HEK293 (cell line): Measurements from ENCODE around the gene CCDC167.

Source experiments
- CTCF ChIP-seq: fragments of 450-650 bp; formaldehyde crosslinking; IDR thresholded peaks from 2 replicates; pipeline ENCODE4 v1.5.1; 2016; ENCODE audit warnings: missing biosample characterization, missing genetic modification characterization
- KLF7 ChIP-seq: fragments of 450-650 bp; formaldehyde crosslinking; IDR thresholded peaks from 2 replicates; pipeline ENCODE4 v1.5.1; 2016; ENCODE audit warnings: missing biosample characterization, missing genetic modification characterization, borderline replicate concordance
- ZBTB1 ChIP-seq: fragments of 450-650 bp; formaldehyde crosslinking; IDR thresholded peaks from 2 replicates; pipeline ENCODE4 v1.5.1; 2016; ENCODE audit warnings: missing biosample characterization, missing genetic modification characterization
- ZBTB17 ChIP-seq: fragments of 450-650 bp; formaldehyde crosslinking; IDR thresholded peaks from 2 replicates; pipeline ENCODE4 v1.5.1; 2016; ENCODE audit warnings: missing biosample characterization, missing genetic modification characterization
- ZNF133 ChIP-seq: fragments of 450-650 bp; formaldehyde crosslinking; IDR thresholded peaks from 2 replicates; pipeline ENCODE4 v1.5.1; 2016; ENCODE audit warnings: missing biosample characterization, missing genetic modification characterization
- ZNF175 ChIP-seq: fragments of 450-650 bp; formaldehyde crosslinking; IDR thresholded peaks from 2 replicates; pipeline ENCODE4 v1.5.1; 2016; ENCODE audit warnings: missing biosample characterization, missing genetic modification characterization
- ZNF184 ChIP-seq: fragments of 450-650 bp; IDR thresholded peaks from 2 replicates; pipeline ENCODE4 v1.5.1; 2018; ENCODE audit warnings: missing biosample characterization, mild to moderate bottlenecking, missing genetic modification characterization
- ZNF529 ChIP-seq: fragments of 450-650 bp; formaldehyde crosslinking; IDR thresholded peaks from 2 replicates; pipeline ENCODE4 v1.5.1; 2017; ENCODE audit warnings: missing genetic modification characterization, missing biosample characterization; ENCODE audit not compliant: insufficient replicate concordance
- ZNF530 ChIP-seq: fragments of 450-650 bp; formaldehyde crosslinking; IDR thresholded peaks from 2 replicates; pipeline ENCODE4 v1.5.1; 2016; ENCODE audit warnings: low read depth, missing biosample characterization, missing genetic modification characterization
- ZNF704 ChIP-seq: fragments of 450-650 bp; formaldehyde crosslinking; IDR thresholded peaks from 2 replicates; pipeline ENCODE4 v1.5.1; 2016; ENCODE audit warnings: missing biosample characterization, missing genetic modification characterization

GRCh38 chr6:37546141-37546871 is 46.6 kb upstream of the CCDC167 start:
- TF ChIP-seq ZNF530 (tag by site-specific recombination) (no peak), ZNF704 (no peak), ZBTB17 (tag by site-specific recombination) (no peak), ZNF133 (no peak), ZNF529 (tag by site-specific recombination) (no peak), CTCF (tag by site-specific recombination) (no peak), KLF7 (no peak), ZNF184 (no peak), ZNF175 (tag by site-specific recombination) (no peak), ZBTB1 (tag by site-specific recombination) (no peak)
